Body of pancreas (tissue), 4 donors: ENCODE results near the gene ZDHHC22.

Experiments
- POLR2A ChIP-seq, 3 donors: fragments of 450-650 bp; IDR thresholded peaks; one replicate each; pipeline ENCODE4 v1.6.1; 2016; ENCODE audit warnings: antibody characterized with exemption in 3 of 3, mild to moderate bottlenecking in 2 of 3
- TF ChIP-seq, protein P1 (sequence below), 7 experiments: fragments of 450-650 bp in 4 of 7; fragments of 200-600 bp in 3 of 7; sonication (generic) in 3 of 7; IDR thresholded peaks; one replicate each; pipeline ENCODE4 v1.5.1; 2016 to 2019; ENCODE audit warnings: antibody characterized with exemption in 7 of 7

DNA sequence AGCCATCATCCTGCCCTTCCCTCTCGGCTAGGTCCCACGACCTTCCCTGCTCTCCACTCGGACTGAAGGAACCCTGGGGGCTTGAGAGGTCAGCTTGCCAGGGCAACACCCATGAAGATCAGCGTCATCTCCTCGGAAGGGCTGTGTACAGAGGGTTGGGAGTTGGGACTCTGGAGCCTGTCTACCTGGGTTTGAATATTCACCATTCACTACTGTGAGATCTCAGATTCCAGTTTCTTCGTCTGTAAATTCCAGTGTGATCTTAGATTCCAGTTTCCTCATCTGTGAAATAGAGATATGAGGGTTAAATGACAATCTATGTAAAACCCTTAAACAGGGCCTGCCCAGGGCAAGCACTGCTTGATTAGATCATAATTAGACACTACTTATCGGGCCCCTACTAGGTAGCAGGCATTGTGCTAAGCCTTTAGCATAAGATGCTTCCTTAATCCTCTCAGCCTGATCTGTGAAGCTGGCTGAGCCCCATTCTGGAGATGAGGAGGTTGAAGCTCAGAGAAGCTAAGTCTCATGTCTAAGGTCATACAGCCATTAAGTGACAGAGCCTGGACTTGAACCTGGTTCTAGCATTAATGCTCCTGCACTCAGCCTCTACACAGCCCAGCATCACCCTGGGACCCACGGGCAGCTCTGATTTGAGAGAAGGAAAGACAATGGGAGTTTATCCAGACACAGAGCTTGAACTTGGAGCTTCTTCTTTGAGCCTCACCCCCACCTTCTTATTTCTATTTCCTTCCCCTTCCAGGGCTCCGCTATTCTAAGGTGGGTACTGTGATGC is 612 bp upstream of the ZDHHC22 start:
- TF ChIP-seq, protein P1, sequence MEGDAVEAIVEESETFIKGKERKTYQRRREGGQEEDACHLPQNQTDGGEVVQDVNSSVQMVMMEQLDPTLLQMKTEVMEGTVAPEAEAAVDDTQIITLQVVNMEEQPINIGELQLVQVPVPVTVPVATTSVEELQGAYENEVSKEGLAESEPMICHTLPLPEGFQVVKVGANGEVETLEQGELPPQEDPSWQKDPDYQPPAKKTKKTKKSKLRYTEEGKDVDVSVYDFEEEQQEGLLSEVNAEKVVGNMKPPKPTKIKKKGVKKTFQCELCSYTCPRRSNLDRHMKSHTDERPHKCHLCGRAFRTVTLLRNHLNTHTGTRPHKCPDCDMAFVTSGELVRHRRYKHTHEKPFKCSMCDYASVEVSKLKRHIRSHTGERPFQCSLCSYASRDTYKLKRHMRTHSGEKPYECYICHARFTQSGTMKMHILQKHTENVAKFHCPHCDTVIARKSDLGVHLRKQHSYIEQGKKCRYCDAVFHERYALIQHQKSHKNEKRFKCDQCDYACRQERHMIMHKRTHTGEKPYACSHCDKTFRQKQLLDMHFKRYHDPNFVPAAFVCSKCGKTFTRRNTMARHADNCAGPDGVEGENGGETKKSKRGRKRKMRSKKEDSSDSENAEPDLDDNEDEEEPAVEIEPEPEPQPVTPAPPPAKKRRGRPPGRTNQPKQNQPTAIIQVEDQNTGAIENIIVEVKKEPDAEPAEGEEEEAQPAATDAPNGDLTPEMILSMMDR (IDR thresholded peaks at IDR 0.05), result no peak
- TF ChIP-seq POLR2A (IDR thresholded peaks at IDR 0.05), result no peak
